ENCODE data around the gene MLLT10. TPM values are rescaled to one million over a fixed set of nuclear protein-coding genes. Genes with fewer than 3 reads are reported as not detected.
"Not testable (repeated sequence)": the region's sequence is repeated elsewhere in the genome, so short reads cannot be mapped to it uniquely, and the experiment has no call there.

Gene MLLT10
- total RNA-seq, 4 donors from 2014 or later, result 46.3 to 109 (median 57.7) TPM

- no peak for DNase-seq
- Histone ChIP-seq H3K4me1 (peaks cover 3 to 7% of the 10 kb centered on the region in 2 donors), H3K27ac (no peak overlapping the region), H3K36me3 (no peaks in the 10 kb centered on the region), H3K9me3 (no peaks in the 10 kb centered on the region), H3K4me3 (replicated peaks in 1 of 3) (no peak overlapping the region), H3K27me3 (no peaks in the 10 kb centered on the region)
- WGBS, 2 donors, result 94 to 96% methylated on average over 5 of the region's 5 CpGs
- TF ChIP-seq CTCF (IDR thresholded peaks at IDR 0.05), result no peak
- TF ChIP-seq POLR2A (IDR thresholded peaks at IDR 0.05), result no peak
- intact Hi-C loops (cut with DNase I), result no loop called here
Measured at GRCh38 chr10:21579291-21579690, 45.3 kb downstream of the MLLT10 start.

- 56 to 58% methylated on average over 3 of the region's 3 CpGs for WGBS, 2 donors
- H3K36me3 ChIP-seq; intact Hi-C loops (cut with DNase I); H3K27ac ChIP-seq; H3K27me3 ChIP-seq; H3K4me1 ChIP-seq; DNase-seq; H3K9me3 ChIP-seq; H3K4me3 ChIP-seq (replicated peaks in 1 of 3): not testable (repeated sequence)
Measured at GRCh38 chr10:21581421-21581834, 47.4 kb downstream of the MLLT10 start.

- no peak overlapping the region for H3K4me3 ChIP-seq (replicated peaks in 1 of 3)
- intact Hi-C loops (cut with DNase I), result no loop called here
- peaks cover 0 to 7% of the 10 kb centered on the region in 2 donors for H3K4me1 ChIP-seq
- TF ChIP-seq CTCF (IDR thresholded peaks at IDR 0.05), result no peak
- TF ChIP-seq POLR2A (IDR thresholded peaks at IDR 0.05), result no peak
- no peaks in the 10 kb centered on the region for H3K36me3 ChIP-seq
- H3K9me3 ChIP-seq, result no peaks in the 10 kb centered on the region
- no peak overlapping the region for H3K27ac ChIP-seq
- DNase-seq, result no peak
- no peaks in the 10 kb centered on the region for H3K27me3 ChIP-seq
- WGBS, 2 donors, result 96 to 97% methylated on average over 9 of the region's 9 CpGs
Measured at GRCh38 chr10:21584834-21585530, 51.0 kb downstream of the MLLT10 start.

- no peak overlapping the region for H3K4me3 ChIP-seq (replicated peaks in 1 of 3)
- no peaks in the 10 kb centered on the region for H3K9me3 ChIP-seq
- TF ChIP-seq CTCF (IDR thresholded peaks at IDR 0.05) (no peak), POLR2A (IDR thresholded peaks at IDR 0.05) (no peak)
- no peaks in the 10 kb centered on the region for H3K36me3 ChIP-seq
- H3K27ac ChIP-seq, result no peak overlapping the region
- H3K4me1 ChIP-seq, result no peaks in the 10 kb centered on the region
- no peaks in the 10 kb centered on the region for H3K27me3 ChIP-seq
- intact Hi-C loops (cut with DNase I), result no loop called here
- DNase-seq, result no peak
Measured at GRCh38 chr10:21587391-21587790, 53.4 kb downstream of the MLLT10 start.

GRCh38 chr10:21588159-21588558 is 54.1 kb downstream of the MLLT10 start:
- H3K9me3 ChIP-seq; H3K4me1 ChIP-seq; H3K27ac ChIP-seq; H3K27me3 ChIP-seq; H3K36me3 ChIP-seq; H3K4me3 ChIP-seq (replicated peaks in 1 of 3); DNase-seq; intact Hi-C loops (cut with DNase I): not testable (repeated sequence)
- WGBS, 2 donors, result 87 to 90% methylated on average over 7 of the region's 7 CpGs

- Histone ChIP-seq H3K9me3 (no peaks in the 10 kb centered on the region), H3K27me3 (no peaks in the 10 kb centered on the region), H3K27ac (no peak overlapping the region), H3K4me3 (replicated peaks in 1 of 3) (no peak overlapping the region), H3K36me3 (no peaks in the 10 kb centered on the region), H3K4me1 (no peaks in the 10 kb centered on the region)
- DNase-seq, result no peak
- intact Hi-C loops (cut with DNase I), result no loop called here
- 97 to 99% methylated on average over 5 of the region's 5 CpGs for WGBS, 2 donors
- TF ChIP-seq POLR2A (IDR thresholded peaks at IDR 0.05) (no peak), CTCF (IDR thresholded peaks at IDR 0.05) (no peak)
Measured at GRCh38 chr10:21593986-21594385, 60.0 kb downstream of the MLLT10 start.

Data from thyroid gland (tissue), 4 donors.